Vagina (tissue), 2 donors: ENCODE data around the gene ADAMTS16. TPM values are rescaled to one million over a fixed set of nuclear protein-coding genes. Genes with fewer than 3 reads are reported as not detected.

Experiments used
- DNase-seq, 2 donors: peaks; one replicate each; pipeline ENCODE4 v3.0.0-alpha.2; 2017; ENCODE audit errors: extremely low spot score in 2 of 2
- H3K27ac ChIP-seq: fragments of 200-600 bp; sonication (generic); one replicate; pipeline ENCODE4 v1.5.1; 2019
- H3K27me3 ChIP-seq: fragments of 200-600 bp; sonication (generic); one replicate; pipeline ENCODE4 v1.5.1; 2019
- H3K36me3 ChIP-seq, 2 donors: fragments of 200-600 bp; sonication (generic); one replicate each; pipeline ENCODE4 v1.5.1; 2017 to 2019
- H3K4me1 ChIP-seq: fragments of 200-600 bp; sonication (generic); one replicate; pipeline ENCODE4 v1.5.1; 2019
- H3K4me3 ChIP-seq, 2 donors: fragments of 200-600 bp; sonication (generic); 1 replicate in 1 of 2; 2 replicates in 1 of 2; pipeline ENCODE4 v1.5.1; 2016 to 2019
- H3K9me3 ChIP-seq: fragments of 200-600 bp; sonication (generic); one replicate; pipeline ENCODE4 v1.5.1; 2019
- CTCF ChIP-seq, 3 experiments: fragments of 450-650 bp in 2 of 3; fragments of 200-600 bp in 1 of 3; sonication (generic) in 1 of 3; IDR thresholded peaks; one replicate each; pipeline ENCODE4 v1.5.1; 2017 to 2019; ENCODE audit warnings: antibody characterized with exemption in 3 of 3, mild to moderate bottlenecking in 2 of 3, moderate library complexity in 2 of 3
- POLR2A ChIP-seq, 2 donors: fragments of 450-650 bp; IDR thresholded peaks; one replicate each; pipeline ENCODE4 v1.6.1; 2017; ENCODE audit warnings: antibody characterized with exemption in 2 of 2, mild to moderate bottlenecking in 2 of 2, moderate library complexity in 2 of 2
- POLR2AphosphoS5 ChIP-seq, 2 donors: sonication (generic); formaldehyde crosslinking; IDR thresholded peaks; one replicate each; pipeline ENCODE4 v1.9.0; 2017; ENCODE audit warnings: antibody characterized with exemption in 2 of 2, mild to moderate bottlenecking in 2 of 2, low read depth in 1 of 2; ENCODE audit not compliant: insufficient read depth in 1 of 2
- intact Hi-C: fragments of 100-400 bp; cut with DNase I; formaldehyde crosslinking; loops from one replicate; pipeline ENCODE4 v1.15.1; 2023
- total RNA-seq: library from RNA; depleted of rRNA; stranded (reverse); fragments of >200 nt; gene quantifications from one replicate; pipeline ENCODE4 v1.2.3, GENCODE V29; 2016

The ADAMTS16 gene
- total RNA-seq, 1 donor from 2014 or later: 0.49 TPM

DNA sequence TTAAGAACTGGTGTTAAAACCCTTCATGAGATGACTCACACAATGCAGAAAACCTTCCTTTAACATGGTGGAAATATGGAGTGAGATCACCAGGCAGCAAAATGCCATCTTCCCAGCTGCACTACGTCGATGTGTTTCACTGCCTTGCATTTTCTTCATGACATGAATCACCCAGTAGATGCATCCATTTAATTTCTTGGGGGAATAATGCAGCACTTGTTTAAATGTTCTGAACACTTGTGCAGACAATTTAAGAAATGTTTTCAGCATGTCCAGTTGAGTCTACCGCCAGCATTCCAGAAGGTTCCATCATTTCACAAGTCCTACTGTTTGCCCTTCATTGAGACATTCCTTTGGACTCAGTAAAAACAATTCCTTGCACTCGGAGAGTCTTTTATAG, 81.6 kb downstream of the ADAMTS16 start:
- no peak overlapping the region for H3K4me3 ChIP-seq
- H3K27ac ChIP-seq: no peak overlapping the region
- intact Hi-C loops: no loop called here
- TF ChIP-seq CTCF (IDR thresholded peaks at IDR 0.05) (no peak), POLR2AphosphoS5 (IDR thresholded peaks at IDR 0.05; ENCODE audit: insufficient read depth in 1 of 2, low read depth in 1 of 2) (no peak), POLR2A (IDR thresholded peaks at IDR 0.05) (no peak)
- DNase-seq: no peak
- H3K27me3 ChIP-seq: no peaks in the 10 kb centered on the region
- H3K9me3 ChIP-seq: no peaks in the 10 kb centered on the region
- H3K36me3 ChIP-seq: no peaks in the 10 kb centered on the region
- no peaks in the 10 kb centered on the region for H3K4me1 ChIP-seq

DNA sequence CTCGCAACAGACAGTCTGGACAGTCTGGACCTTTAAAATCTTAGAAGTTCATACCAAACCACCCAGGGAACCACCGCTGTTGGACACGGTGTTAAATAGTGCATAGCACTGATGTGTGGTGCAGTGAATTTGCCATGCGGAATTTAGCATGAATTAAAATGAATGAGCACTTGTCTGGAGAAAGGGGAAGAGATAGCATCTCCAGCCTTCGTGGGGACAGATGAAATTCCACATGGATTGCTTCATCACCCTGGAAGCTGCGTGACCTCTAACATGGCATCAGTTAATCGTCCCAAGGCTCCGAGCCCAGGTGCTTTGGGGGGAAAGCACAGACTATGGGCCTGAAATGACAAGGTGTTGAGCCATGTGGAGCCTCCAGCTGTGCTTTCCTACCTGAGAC, 91.4 kb downstream of the ADAMTS16 start:
- intact Hi-C loops: no loop called here
- H3K9me3 ChIP-seq: no peaks in the 10 kb centered on the region

DNA sequence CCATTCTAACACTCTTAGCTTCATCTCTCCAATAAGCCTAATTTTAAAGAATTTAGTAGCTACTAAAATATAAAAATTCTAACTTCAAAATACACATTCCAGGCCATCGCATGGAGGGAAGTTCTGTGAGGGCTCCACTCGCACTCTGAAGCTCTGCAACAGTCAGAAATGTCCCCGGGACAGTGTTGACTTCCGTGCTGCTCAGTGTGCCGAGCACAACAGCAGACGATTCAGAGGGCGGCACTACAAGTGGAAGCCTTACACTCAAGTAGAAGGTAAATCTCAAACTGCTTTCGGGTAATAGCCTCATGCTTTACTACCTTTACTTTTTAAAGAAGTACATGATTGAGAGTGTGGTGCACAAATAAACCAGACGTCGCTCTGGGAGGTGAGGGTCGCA, 94.8 kb downstream of the ADAMTS16 start:
- no peak overlapping the region for H3K27ac ChIP-seq
- intact Hi-C loops: no loop called here
- H3K27me3 ChIP-seq: no peaks in the 10 kb centered on the region
- H3K4me3 ChIP-seq: no peak overlapping the region
- H3K9me3 ChIP-seq: no peaks in the 10 kb centered on the region
- TF ChIP-seq POLR2A (IDR thresholded peaks at IDR 0.05) (no peak), POLR2AphosphoS5 (IDR thresholded peaks at IDR 0.05; ENCODE audit: insufficient read depth in 1 of 2, low read depth in 1 of 2) (no peak), CTCF (IDR thresholded peaks at IDR 0.05) (no peak)
- no peaks in the 10 kb centered on the region for H3K4me1 ChIP-seq
- no peak for DNase-seq
- H3K36me3 ChIP-seq: no peaks in the 10 kb centered on the region

More for the DNA sequence above, 91.4 kb downstream of the ADAMTS16 start:
- no peaks in the 10 kb centered on the region for H3K4me1 ChIP-seq
- H3K4me3 ChIP-seq: no peak overlapping the region
- H3K27ac ChIP-seq: no peak overlapping the region
- H3K36me3 ChIP-seq: no peaks in the 10 kb centered on the region
- TF ChIP-seq POLR2AphosphoS5 (IDR thresholded peaks at IDR 0.05; ENCODE audit: insufficient read depth in 1 of 2, low read depth in 1 of 2) (no peak), POLR2A (IDR thresholded peaks at IDR 0.05) (no peak), CTCF (IDR thresholded peaks at IDR 0.05) (no peak)
- DNase-seq: no peak
- H3K27me3 ChIP-seq: no peaks in the 10 kb centered on the region

DNA sequence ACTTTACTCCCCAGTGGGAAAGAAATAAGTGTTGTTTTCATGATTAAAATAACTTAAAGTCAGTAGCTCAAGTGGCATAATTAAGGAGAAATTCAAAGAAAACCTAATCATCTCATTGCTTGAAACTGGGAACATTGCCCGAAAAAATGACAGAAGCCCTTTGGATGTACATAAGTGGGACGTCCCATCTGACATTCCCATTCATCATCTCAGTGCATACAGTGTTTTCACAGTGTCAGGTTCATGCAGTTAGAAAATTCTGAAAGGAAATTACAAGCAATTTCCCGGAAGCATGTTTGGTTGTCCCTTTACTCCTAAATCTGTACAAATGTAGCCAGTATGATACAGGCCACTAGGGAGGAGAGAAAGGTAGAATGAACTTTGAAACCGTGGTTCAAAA, 95.6 kb downstream of the ADAMTS16 start:
- DNase-seq: no peak

GRCh38 chr5:5239191-5239590, 99.1 kb downstream of the ADAMTS16 start:
- no peaks in the 10 kb centered on the region for H3K36me3 ChIP-seq
- intact Hi-C loops: no loop called here
- no peaks in the 10 kb centered on the region for H3K27me3 ChIP-seq
- H3K4me3 ChIP-seq: no peak overlapping the region
- DNase-seq: no peak
- H3K27ac ChIP-seq: no peak overlapping the region
- H3K4me1 ChIP-seq: no peaks in the 10 kb centered on the region
- no peak for TF ChIP-seq POLR2A (IDR thresholded peaks at IDR 0.05)
- TF ChIP-seq POLR2AphosphoS5 (IDR thresholded peaks at IDR 0.05; ENCODE audit: insufficient read depth in 1 of 2, low read depth in 1 of 2): no peak
- no peak for TF ChIP-seq CTCF (IDR thresholded peaks at IDR 0.05)
- no peaks in the 10 kb centered on the region for H3K9me3 ChIP-seq

More for the DNA sequence above, 95.6 kb downstream of the ADAMTS16 start:
- Histone ChIP-seq H3K4me3 (no peak overlapping the region), H3K9me3 (no peaks in the 10 kb centered on the region), H3K27ac (no peak overlapping the region), H3K27me3 (no peaks in the 10 kb centered on the region), H3K36me3 (no peaks in the 10 kb centered on the region), H3K4me1 (no peaks in the 10 kb centered on the region)
- TF ChIP-seq CTCF (IDR thresholded peaks at IDR 0.05) (no peak), POLR2AphosphoS5 (IDR thresholded peaks at IDR 0.05; ENCODE audit: insufficient read depth in 1 of 2, low read depth in 1 of 2) (no peak), POLR2A (IDR thresholded peaks at IDR 0.05) (no peak)
- intact Hi-C loops: no loop called here
